ENCODE data around the gene TTBK2.
A peak's percentile ranks its signal among the peaks of the same experiment; 100 is the strongest.

TTBK2 gene

GRCh38 chr15:42716125-42716524, 204.5 kb downstream of the TTBK2 start:
- H3K36me3 ChIP-seq (ENCODE audit: control insufficient read depth in 2 of 2, insufficient read depth in 2 of 2, low read length in 2 of 2): peaks cover 37 to 44% of the 10 kb centered on the region in 2 donors
- no peak overlapping the region for H3K9ac ChIP-seq (ENCODE audit: low read length in 2 of 2)
- no peak overlapping the region for H3K27ac ChIP-seq (ENCODE audit: low read length)
- H3K4me3 ChIP-seq (ENCODE audit: low read length in 2 of 2): no peak overlapping the region
- H3K9me3 ChIP-seq (ENCODE audit: control insufficient read depth in 2 of 2, low read length in 2 of 2): no peaks in the 10 kb centered on the region
- H3K4me1 ChIP-seq (ENCODE audit: control insufficient read depth, insufficient read depth, low read length): peaks cover 6% of the 10 kb centered on the region
- H3K27me3 ChIP-seq (ENCODE audit: control insufficient read depth in 1 of 2, insufficient read depth in 2 of 2, low read length in 2 of 2): no peaks in the 10 kb centered on the region

GRCh38 chr15:42712584-42712983, 208.0 kb downstream of the TTBK2 start:
- peaks cover 5 to 15% of the 10 kb centered on the region in 2 donors for H3K36me3 ChIP-seq (ENCODE audit: control insufficient read depth in 2 of 2, insufficient read depth in 2 of 2, low read length in 2 of 2)
- no peaks in the 10 kb centered on the region for H3K27me3 ChIP-seq (ENCODE audit: control insufficient read depth in 1 of 2, insufficient read depth in 2 of 2, low read length in 2 of 2)
- no peak overlapping the region for H3K27ac ChIP-seq (ENCODE audit: low read length)
- no peaks in the 10 kb centered on the region for H3K9me3 ChIP-seq (ENCODE audit: control insufficient read depth in 2 of 2, low read length in 2 of 2)
- H3K4me1 ChIP-seq (ENCODE audit: control insufficient read depth, insufficient read depth, low read length): peaks cover 6% of the 10 kb centered on the region
- no peak overlapping the region for H3K9ac ChIP-seq (ENCODE audit: low read length in 2 of 2)
- no peak overlapping the region for H3K4me3 ChIP-seq (ENCODE audit: low read length in 2 of 2)

- Histone ChIP-seq H3K27ac (ENCODE audit: low read length) (no peak overlapping the region), H3K4me1 (ENCODE audit: control insufficient read depth, insufficient read depth, low read length) (peaks cover 8% of the 10 kb centered on the region), H3K9ac (ENCODE audit: low read length in 2 of 2) (no peak overlapping the region), H3K9me3 (ENCODE audit: control insufficient read depth in 2 of 2, low read length in 2 of 2) (no peaks in the 10 kb centered on the region), H3K27me3 (ENCODE audit: control insufficient read depth in 1 of 2, insufficient read depth in 2 of 2, low read length in 2 of 2) (no peaks in the 10 kb centered on the region), H3K36me3 (ENCODE audit: control insufficient read depth in 2 of 2, insufficient read depth in 2 of 2, low read length in 2 of 2) (peaks cover 0 to 9% of the 10 kb centered on the region in 2 donors), H3K4me3 (ENCODE audit: low read length in 2 of 2) (no peak overlapping the region)
Observed at GRCh38 chr15:42711746-42712145, 208.8 kb downstream of the TTBK2 start.

DNA sequence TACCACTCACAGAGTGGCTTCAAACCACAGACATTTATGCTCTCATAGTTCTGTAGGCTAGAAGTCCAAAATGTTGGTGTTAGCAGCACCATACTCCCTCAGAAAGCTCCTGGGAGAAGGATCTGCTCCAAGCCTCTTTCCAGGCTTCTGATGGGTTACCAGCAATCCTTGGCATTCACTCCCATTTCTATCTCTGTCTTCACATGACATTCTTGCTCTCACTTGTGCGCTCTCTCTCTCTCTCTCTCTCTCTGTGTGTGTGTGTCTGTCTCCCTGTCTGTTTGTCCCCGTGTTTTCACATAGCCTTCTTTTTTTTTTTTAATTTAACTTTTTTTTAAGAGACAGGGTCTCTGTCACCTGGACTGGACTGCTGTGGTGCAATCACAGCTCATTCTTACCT, 209.9 kb downstream of the TTBK2 start:
- Histone ChIP-seq H3K9ac (ENCODE audit: low read length in 2 of 2) (no peak overlapping the region), H3K4me1 (ENCODE audit: control insufficient read depth, insufficient read depth, low read length) (peaks cover 8% of the 10 kb centered on the region), H3K9me3 (ENCODE audit: control insufficient read depth in 2 of 2, low read length in 2 of 2) (no peaks in the 10 kb centered on the region), H3K27me3 (ENCODE audit: control insufficient read depth in 1 of 2, insufficient read depth in 2 of 2, low read length in 2 of 2) (no peaks in the 10 kb centered on the region), H3K4me3 (ENCODE audit: low read length in 2 of 2) (no peak overlapping the region), H3K27ac (ENCODE audit: low read length) (no peak overlapping the region), H3K36me3 (ENCODE audit: control insufficient read depth in 2 of 2, insufficient read depth in 2 of 2, low read length in 2 of 2) (peaks cover 0 to 4% of the 10 kb centered on the region in 2 donors)

- Histone ChIP-seq H3K36me3 (ENCODE audit: control insufficient read depth in 2 of 2, insufficient read depth in 2 of 2, low read length in 2 of 2) (peaks cover 5 to 12% of the 10 kb centered on the region in 2 donors), H3K27ac (ENCODE audit: low read length) (no peak overlapping the region), H3K9ac (ENCODE audit: low read length in 2 of 2) (no peak overlapping the region), H3K4me3 (ENCODE audit: low read length in 2 of 2) (no peak overlapping the region), H3K9me3 (ENCODE audit: control insufficient read depth in 2 of 2, low read length in 2 of 2) (no peaks in the 10 kb centered on the region), H3K4me1 (ENCODE audit: control insufficient read depth, insufficient read depth, low read length) (peaks cover 5% of the 10 kb centered on the region), H3K27me3 (ENCODE audit: control insufficient read depth in 1 of 2, insufficient read depth in 2 of 2, low read length in 2 of 2) (no peaks in the 10 kb centered on the region)
Observed at GRCh38 chr15:42707873-42708544, 212.6 kb downstream of the TTBK2 start.

DNA sequence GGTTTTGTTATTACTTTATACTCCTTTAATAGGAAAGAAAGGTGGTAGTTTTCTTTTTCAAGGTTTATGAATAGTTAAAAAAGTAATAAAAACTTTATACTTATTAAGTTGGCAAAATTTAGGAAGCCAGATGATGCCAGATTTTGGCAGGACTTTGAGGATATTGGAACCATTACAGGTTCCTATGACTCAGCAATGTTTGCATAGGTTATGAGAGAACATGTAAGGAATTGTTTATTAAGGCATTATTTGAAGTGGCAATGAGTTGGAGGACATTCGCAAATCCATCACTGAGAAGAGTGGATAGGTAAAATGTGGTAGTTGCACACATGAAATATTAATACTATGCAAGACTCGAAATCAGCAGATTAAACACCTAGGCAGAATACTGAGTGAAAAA, 213.5 kb downstream of the TTBK2 start:
- H3K9me3 ChIP-seq (ENCODE audit: control insufficient read depth in 2 of 2, low read length in 2 of 2): no peaks in the 10 kb centered on the region
- no peak overlapping the region for H3K9ac ChIP-seq (ENCODE audit: low read length in 2 of 2)
- H3K27ac ChIP-seq (ENCODE audit: low read length): no peak overlapping the region
- H3K4me3 ChIP-seq (ENCODE audit: low read length in 2 of 2): no peak overlapping the region
- peaks cover 5 to 12% of the 10 kb centered on the region in 2 donors for H3K36me3 ChIP-seq (ENCODE audit: control insufficient read depth in 2 of 2, insufficient read depth in 2 of 2, low read length in 2 of 2)
- peaks cover 5% of the 10 kb centered on the region for H3K4me1 ChIP-seq (ENCODE audit: control insufficient read depth, insufficient read depth, low read length)
- H3K27me3 ChIP-seq (ENCODE audit: control insufficient read depth in 1 of 2, insufficient read depth in 2 of 2, low read length in 2 of 2): no peaks in the 10 kb centered on the region

GRCh38 chr15:42705336-42705735, 215.2 kb downstream of the TTBK2 start:
- no peaks in the 10 kb centered on the region for H3K27me3 ChIP-seq (ENCODE audit: control insufficient read depth in 1 of 2, insufficient read depth in 2 of 2, low read length in 2 of 2)
- peaks cover 0 to 3% of the 10 kb centered on the region in 2 donors for H3K9me3 ChIP-seq (ENCODE audit: control insufficient read depth in 2 of 2, low read length in 2 of 2)
- H3K4me1 ChIP-seq (ENCODE audit: control insufficient read depth, insufficient read depth, low read length): peaks cover 5% of the 10 kb centered on the region
- H3K4me3 ChIP-seq (ENCODE audit: low read length in 2 of 2): no peak overlapping the region
- peaks cover 5 to 12% of the 10 kb centered on the region in 2 donors for H3K36me3 ChIP-seq (ENCODE audit: control insufficient read depth in 2 of 2, insufficient read depth in 2 of 2, low read length in 2 of 2)
- H3K27ac ChIP-seq (ENCODE audit: low read length): no peak overlapping the region
- H3K9ac ChIP-seq (ENCODE audit: low read length in 2 of 2): no peak overlapping the region

- Histone ChIP-seq H3K4me3 (ENCODE audit: low read length in 2 of 2) (no peak overlapping the region), H3K27me3 (ENCODE audit: control insufficient read depth in 1 of 2, insufficient read depth in 2 of 2, low read length in 2 of 2) (no peaks in the 10 kb centered on the region), H3K27ac (ENCODE audit: low read length) (no peak overlapping the region), H3K36me3 (ENCODE audit: control insufficient read depth in 2 of 2, insufficient read depth in 2 of 2, low read length in 2 of 2) (peaks cover 5 to 18% of the 10 kb centered on the region in 2 donors), H3K9me3 (ENCODE audit: control insufficient read depth in 2 of 2, low read length in 2 of 2) (peaks cover 0 to 3% of the 10 kb centered on the region in 2 donors), H3K4me1 (ENCODE audit: control insufficient read depth, insufficient read depth, low read length) (peaks cover 5% of the 10 kb centered on the region), H3K9ac (ENCODE audit: low read length in 2 of 2) (no peak overlapping the region)
Observed at GRCh38 chr15:42704492-42704926, 216.1 kb downstream of the TTBK2 start.

DNA sequence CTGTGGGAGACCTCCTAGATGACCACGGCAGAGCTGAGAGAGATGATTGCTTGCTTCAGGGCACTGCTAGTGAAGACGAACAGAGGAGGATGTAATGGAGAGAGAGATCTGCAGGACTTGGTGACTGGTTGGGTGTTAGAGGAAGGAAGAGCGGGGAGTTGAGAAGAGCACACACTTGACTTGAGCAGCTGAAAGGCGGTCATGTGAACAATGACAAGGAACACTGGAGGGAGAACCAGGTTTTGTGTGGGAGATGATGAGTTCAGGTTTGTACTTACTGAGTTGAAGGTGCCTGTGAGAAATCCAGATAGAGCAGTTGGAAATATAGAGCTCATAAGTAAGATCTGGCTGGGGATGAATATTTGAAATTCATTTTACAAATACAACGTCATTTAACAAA, 224.0 kb downstream of the TTBK2 start:
- Histone ChIP-seq H3K4me3 (ENCODE audit: low read length in 2 of 2) (no peak overlapping the region), H3K9me3 (ENCODE audit: control insufficient read depth in 2 of 2, low read length in 2 of 2) (peaks cover 0 to 3% of the 10 kb centered on the region in 2 donors), H3K9ac (ENCODE audit: low read length in 2 of 2) (no peak overlapping the region), H3K4me1 (ENCODE audit: control insufficient read depth, insufficient read depth, low read length) (peaks cover 15% of the 10 kb centered on the region), H3K36me3 (ENCODE audit: control insufficient read depth in 2 of 2, insufficient read depth in 2 of 2, low read length in 2 of 2) (peaks cover 46 to 55% of the 10 kb centered on the region in 2 donors), H3K27ac (ENCODE audit: low read length) (no peak overlapping the region), H3K27me3 (ENCODE audit: control insufficient read depth in 1 of 2, insufficient read depth in 2 of 2, low read length in 2 of 2) (no peaks in the 10 kb centered on the region)

DNA sequence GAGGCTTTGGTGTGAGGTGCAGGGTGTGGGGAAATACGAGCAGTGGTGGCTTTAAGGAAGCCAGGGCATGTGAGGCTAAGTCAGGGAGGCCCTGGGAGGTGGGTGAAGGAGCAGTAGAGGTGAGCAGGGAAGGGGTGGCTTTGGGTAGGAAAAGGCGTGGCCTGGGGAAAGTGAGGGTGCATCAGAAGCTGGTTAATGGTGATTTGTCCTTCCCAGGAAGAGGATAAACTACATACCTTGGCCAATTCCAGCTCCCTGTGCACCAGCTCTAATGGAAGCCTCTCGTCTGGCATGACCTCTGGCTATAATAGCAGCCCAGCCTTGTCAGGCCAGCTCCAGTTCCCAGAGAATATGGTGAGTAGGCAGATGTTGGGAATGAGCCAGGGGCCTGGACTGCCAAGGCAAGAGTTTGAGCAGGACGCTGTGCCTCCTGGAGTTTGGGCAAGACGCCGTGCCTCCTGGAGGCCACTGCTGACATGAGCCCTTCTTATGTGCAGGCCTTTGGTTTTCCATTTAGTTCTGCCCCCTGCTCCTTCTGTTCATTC, 225.0 kb downstream of the TTBK2 start:
- no peaks in the 10 kb centered on the region for H3K9me3 ChIP-seq (ENCODE audit: control insufficient read depth in 2 of 2, low read length in 2 of 2)
- peaks cover 15% of the 10 kb centered on the region for H3K4me1 ChIP-seq (ENCODE audit: control insufficient read depth, insufficient read depth, low read length)
- H3K27ac ChIP-seq (ENCODE audit: low read length): peak overlapping the region; percentile 73
- H3K36me3 ChIP-seq (ENCODE audit: control insufficient read depth in 2 of 2, insufficient read depth in 2 of 2, low read length in 2 of 2): peaks cover 53 to 63% of the 10 kb centered on the region in 2 donors
- no peak overlapping the region for H3K9ac ChIP-seq (ENCODE audit: low read length in 2 of 2)
- no peaks in the 10 kb centered on the region for H3K27me3 ChIP-seq (ENCODE audit: control insufficient read depth in 1 of 2, insufficient read depth in 2 of 2, low read length in 2 of 2)
- no peak overlapping the region for H3K4me3 ChIP-seq (ENCODE audit: low read length in 2 of 2)

DNA sequence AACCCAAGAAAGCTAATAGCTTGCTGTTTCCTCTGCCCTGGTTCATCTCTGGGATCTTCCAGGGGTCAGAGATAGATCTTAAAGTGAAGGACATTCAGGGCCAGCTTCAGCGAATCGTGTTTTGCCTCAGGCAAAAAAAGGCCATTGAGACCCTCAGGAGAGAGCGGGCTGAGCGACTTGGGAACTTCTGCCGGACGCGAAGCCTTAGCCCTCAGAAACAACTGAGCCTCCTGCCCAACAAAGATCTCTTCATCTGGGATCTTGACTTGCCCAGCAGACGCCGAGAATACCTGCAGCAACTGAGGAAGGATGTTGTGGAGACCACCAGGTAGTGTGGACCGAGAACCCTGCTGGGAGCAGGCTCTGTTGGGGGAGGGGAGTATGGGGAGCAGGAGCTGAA, 226.2 kb downstream of the TTBK2 start:
- H3K36me3 ChIP-seq (ENCODE audit: control insufficient read depth in 2 of 2, insufficient read depth in 2 of 2, low read length in 2 of 2): peaks cover 65 to 66% of the 10 kb centered on the region in 2 donors

More for the DNA sequence above, 226.2 kb downstream of the TTBK2 start:
- no peaks in the 10 kb centered on the region for H3K27me3 ChIP-seq (ENCODE audit: control insufficient read depth in 1 of 2, insufficient read depth in 2 of 2, low read length in 2 of 2)
- peaks cover 15% of the 10 kb centered on the region for H3K4me1 ChIP-seq (ENCODE audit: control insufficient read depth, insufficient read depth, low read length)
- H3K9me3 ChIP-seq (ENCODE audit: control insufficient read depth in 2 of 2, low read length in 2 of 2): no peaks in the 10 kb centered on the region
- H3K9ac ChIP-seq (ENCODE audit: low read length in 2 of 2): no peak overlapping the region
- peak overlapping the region; percentile 73 for H3K27ac ChIP-seq (ENCODE audit: low read length)
- no peak overlapping the region for H3K4me3 ChIP-seq (ENCODE audit: low read length in 2 of 2)
